Astrocyte (in vitro differentiated cells and primary cell): ENCODE measurements around the gene CTNND2.

Experiments
- CTCF ChIP-seq: IDR thresholded peaks from 2 replicates; pipeline ENCODE4 v1.5.1; 2011; ENCODE audit warnings: low read depth, mild to moderate bottlenecking, inconsistent platforms, low read length, moderate library complexity; ENCODE audit not compliant: insufficient read depth
- EZH2 ChIP-seq: IDR thresholded peaks from 2 replicates; pipeline ENCODE4 v1.6.1; 2012; ENCODE audit warnings: mild to moderate bottlenecking, low read length, inconsistent platforms; ENCODE audit not compliant: insufficient read depth

GRCh38 chr5:11715461-11716196 is 188.6 kb downstream of the CTNND2 start:
- TF ChIP-seq CTCF (no peak), EZH2 (no peak)
